ENCODE results near the gene LY6G5C.

DNA sequence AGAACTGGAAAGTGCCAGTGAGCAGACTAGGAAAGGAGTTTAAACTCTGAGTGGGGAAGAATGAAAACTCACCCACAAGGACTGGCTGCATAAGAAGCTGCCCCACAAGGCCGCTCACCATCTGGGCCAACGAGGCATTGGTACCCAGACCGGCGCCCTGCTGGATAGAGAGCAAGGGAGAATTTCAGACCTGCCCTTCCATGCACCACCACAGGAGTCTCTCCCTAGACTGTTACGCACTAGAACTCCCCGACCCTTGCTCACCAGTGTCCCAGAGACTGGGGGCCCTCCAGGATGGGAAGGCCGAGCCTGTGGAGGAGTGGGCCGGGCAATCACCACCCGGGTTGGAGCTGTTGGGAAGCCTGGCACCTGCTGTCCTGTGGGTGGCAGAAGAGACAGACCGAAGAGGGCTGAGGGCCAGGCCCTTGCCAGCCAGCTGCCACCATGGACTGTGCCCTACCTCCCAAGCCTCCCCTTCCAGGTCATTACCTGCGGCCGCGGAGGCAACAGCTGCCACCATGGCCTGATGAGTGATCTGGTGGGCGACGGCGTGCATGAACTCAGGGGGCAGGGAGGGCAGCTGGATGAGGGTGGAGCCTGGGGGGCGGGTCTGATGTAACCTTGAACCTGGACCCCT is 36.9 kb downstream of the LY6G5C start:
- TF ChIP-seq EZH2phosphoT487 (IDR thresholded peaks at IDR 0.05; ENCODE audit: insufficient read depth, low read depth) (no peak), EZH2 (IDR thresholded peaks at IDR 0.05; ENCODE audit: insufficient read depth, poor library complexity, severe bottlenecking) (no peak)
